HG03103 (cell line): Measurements from ENCODE around the gene TAF4.
"Not testable (repeated sequence)": the region's sequence is repeated elsewhere in the genome, so short reads cannot be mapped to it uniquely, and the experiment has no call there.

Experiments used
- ATAC-seq: cut with Tn5 transposase; IDR thresholded peaks from one replicate; pipeline ENCODE4 v1.9.1; 2021; ENCODE audit warnings: low read depth; ENCODE audit not compliant: unreplicated experiment

TAF4 gene

DNA sequence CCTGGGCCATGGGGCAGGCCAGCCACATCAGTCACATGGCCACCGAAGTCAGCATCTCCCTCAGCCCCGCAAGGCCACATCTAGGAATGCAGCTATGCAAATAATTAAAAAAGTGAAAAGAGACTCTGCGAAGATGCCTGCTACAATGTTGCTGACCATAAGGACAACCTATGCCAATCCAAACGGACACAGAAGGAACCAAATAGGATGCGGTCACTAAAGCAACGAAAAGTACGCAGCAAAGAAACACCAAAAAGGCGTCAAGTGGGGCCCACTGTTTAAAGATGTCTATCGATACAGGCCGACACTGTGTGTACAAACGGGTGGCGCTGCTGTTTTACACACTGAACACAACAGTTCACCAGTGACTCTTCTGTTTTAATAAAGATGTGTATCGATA is 56.4 kb downstream of the TAF4 start:
- no peak for ATAC-seq

DNA sequence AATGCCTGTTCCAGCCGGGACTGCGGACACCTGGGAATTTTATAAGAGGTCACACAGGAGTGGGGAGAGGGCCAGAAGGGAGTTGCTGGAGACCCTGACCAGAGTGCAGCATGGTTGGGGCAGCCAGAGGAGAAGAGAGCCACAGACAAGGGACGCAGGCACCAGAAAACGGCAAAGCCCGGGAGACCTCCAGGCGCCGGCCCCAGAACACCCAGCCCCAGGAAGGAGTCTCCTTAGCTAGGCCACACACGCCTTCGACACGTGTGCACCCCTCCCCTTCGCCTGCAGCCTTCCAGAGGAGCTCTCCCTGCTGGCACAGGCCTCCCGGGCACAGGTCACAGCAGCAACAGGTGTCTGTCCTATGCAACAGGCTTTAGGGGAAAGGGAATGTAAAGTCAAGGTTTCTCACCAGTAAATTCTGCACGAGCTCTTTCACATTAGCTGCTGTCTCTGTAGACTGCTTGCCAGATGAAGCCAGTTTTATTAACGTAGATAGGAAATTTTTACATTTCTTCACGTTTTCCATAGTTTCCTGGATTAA is 57.0 kb downstream of the TAF4 start:
- no peak for ATAC-seq

DNA sequence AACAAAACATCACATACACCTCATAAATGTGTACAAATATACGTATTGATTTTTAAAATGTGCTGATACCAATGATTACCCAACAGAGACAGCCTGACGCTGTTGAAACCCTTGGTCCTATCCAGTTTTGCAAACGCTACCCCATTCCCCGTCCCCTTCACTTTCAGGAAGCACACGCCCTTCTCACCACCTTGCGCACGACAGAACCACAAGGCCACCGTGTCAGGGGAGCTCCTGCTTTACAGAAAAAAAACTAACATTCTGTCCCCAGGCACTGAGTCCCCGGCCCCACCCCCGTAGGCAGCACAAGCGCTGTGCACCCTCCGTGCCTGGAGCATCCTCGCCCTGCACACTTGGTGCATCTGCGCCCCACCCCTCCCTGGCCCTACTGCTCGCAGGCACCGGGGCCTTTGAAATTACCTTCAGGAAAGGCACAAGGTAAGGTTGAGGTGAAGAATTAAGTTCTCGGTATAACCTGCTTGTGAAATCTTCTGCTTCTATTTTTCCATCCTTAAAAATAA is 58.5 kb downstream of the TAF4 start:
- no peak for ATAC-seq

DNA sequence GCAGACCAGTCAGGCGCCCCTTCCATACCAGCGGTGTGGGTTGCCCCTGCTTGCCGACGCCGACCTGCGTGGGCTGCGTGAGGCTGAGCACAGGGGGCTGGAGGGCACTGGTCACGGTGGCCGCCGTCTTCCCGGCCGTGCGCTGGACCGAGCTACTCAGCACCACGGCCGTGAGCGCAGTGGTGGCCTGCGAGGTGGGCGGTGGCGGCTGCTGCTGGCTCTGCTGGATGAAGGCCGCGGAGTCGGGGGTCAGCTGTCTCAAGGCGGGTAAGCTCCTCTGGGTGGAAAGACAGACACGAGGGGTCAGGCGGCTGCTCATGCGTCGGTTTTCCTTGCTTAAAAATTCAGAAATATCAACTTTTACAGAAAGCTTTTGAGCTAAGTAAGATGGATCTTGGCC is 59.2 kb downstream of the TAF4 start:
- no peak for ATAC-seq

DNA sequence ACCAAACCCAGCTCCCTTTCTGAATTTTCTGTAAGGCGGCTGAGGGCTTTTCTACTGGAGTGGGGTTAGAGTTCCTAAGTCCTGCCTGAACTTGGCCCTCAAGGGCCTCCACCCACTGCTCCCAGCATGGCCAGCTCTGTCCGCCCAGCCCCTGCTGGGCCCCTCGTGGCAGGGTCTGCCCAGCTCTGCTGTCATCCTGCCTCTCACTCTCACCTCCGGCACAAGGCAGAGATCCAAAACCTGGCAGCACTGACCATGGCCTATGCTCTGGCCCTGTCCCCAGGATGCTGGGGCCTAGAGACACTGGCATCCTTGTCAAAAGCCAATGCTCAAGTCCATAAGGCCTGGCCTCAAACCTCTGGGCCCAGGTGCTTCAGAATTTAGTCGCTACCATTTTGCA is 61.1 kb downstream of the TAF4 start:
- no peak for ATAC-seq

DNA sequence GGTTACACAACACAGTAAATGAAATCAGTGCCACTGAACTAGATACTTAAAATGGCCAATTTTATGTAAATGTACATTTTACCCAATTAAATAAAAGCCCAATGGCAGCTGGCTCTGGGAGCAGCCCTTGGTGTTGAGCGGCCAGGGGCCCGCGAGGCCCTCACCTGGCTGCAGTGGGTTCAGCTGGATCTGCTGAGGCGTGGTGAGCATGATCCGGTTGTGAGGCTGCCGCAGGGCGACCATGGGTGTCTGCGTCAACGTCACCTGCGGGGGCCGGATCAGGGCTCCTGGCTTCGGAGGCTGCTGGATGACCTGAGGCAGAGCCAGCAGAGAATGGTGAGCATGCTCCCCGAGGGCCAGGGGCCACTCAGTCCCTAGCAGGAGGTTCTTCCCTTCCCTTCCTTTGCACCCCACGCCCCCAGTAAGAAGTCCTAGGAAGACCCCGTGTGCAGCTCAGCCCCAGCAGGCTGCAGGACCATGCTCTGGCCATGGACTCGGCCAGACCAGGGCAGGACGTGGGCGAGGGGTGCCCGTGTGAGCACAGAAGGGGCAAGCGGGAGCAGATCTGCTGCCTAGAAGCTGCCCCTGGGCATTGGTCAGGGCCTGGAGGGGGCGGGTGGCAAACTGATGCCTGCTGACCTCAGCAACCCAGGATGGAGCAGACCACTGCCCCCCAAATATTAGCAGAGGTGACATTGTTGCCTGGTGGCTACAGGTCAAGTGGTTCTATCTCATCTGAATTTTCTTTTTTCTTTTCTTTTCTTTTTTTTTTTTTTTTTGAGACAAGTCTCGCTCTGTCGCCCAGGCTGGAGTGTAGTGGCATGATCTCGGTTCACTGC is 61.9 kb downstream of the TAF4 start:
- ATAC-seq, result no peak

DNA sequence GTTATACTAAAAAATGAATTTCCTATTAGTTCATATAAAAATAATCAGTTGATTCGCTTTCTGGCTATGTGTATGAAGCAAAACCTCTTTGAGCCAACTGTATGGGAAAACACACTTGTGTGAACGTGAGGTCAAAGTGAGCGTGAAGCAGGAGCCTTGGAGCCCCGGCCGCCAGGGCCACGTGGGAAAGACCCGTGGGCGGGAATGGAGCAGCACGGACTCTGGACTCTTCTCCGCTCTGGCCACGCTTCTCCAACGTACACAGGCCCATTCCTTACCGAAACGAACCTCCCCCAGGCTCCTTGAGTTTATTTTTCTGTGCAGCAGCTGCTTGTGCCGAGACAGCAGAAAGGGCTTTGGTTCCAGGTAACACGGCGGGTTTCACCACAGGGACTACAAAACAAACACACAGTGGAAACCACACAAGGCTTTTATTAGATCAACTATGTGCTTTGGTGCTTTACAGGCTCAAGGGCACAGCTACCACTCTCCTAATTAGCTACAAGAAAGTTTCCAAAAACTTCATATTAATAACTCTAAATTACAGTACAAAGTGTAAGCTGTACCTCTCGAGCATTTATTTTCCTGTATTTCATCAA is 62.7 kb downstream of the TAF4 start:
- ATAC-seq, result no peak

GRCh38 chr20:62001178-62001715 is 64.4 kb downstream of the TAF4 start:
- ATAC-seq, result no peak

GRCh38 chr20:61998343-61999121 is 67.1 kb downstream of the TAF4 start:
- ATAC-seq, result no peak

DNA sequence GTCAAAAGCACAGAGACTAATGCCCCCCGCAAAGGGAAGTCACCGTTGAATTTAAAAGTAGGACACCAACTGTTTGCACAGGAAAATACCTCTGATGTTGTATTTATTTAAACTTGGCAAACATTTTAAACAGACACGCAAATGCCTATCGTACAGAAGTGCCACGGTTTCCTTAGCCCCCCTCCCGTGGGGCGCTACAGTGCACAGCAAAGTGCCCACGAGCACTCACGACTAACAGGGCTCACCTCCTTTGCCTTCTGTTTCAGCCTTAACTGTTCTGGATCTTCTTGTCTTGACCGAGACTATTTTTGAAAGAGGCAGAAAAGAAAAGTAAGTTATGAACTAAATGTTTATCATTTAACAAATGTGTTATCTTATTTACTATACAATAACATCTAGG is 67.8 kb downstream of the TAF4 start:
- no peak for ATAC-seq

- ATAC-seq, result no peak
These were observed 68.3 kb downstream of the TAF4 start for GRCh38 chr20:61997372-61997771.

DNA sequence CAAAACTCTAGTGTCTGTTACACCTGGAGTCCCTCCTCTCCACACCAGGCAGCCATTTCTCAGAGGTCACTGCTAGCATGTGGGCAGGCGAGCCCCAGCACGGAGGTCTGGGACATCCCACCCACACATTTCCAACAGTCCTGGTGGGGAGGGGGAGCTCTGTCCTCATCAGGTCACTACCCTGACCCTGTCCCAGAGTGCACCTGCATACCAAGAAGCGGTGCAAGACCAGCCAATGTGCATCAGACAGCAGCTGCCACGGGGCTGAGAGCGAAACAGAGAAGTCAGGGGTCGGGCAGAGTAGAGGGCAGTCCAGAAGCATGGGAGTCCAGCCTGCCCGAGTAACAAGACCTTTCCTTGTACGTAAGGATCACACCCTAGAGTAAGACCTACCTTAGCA is 71.1 kb downstream of the TAF4 start:
- ATAC-seq, result no peak

DNA sequence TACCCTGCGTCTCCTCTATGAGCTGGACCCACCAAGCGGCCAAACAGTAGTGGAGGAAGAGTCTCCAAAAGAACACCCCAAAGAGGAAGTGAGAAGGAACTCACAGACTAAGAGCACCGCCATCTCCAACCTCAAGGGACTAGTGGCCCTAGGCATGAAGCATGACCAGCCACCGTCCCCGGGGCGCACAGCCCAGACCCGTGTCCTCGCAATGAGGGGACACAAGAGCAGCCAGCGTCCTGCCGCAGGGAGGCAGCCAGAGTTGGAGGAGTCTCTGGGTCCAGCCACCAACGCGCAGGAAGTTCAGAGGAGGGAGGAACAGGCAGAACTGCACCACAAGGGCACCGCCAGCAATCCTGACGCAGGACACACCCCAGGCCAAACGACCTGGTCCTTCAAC is 72.6 kb downstream of the TAF4 start:
- no peak for ATAC-seq

DNA sequence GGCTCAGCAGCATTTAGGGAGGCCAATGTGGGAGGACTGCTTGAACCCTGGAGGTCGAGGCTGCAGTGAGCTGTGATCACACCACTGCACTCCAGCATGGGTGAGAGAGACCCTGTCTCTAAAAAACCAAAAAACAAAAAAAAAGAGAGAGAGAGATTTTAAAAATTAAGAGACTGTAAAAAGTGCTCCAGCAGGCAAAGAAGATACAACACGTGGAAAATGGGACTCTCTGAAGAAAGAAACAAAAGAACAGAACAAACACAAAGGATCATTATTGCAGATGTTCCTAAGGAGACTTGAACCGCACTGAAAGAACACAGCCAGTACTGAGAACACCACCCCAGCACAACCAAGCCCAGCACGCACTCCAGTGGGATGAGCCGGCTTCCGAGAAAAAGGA is 74.2 kb downstream of the TAF4 start:
- no peak for ATAC-seq

GRCh38 chr20:61990484-61990883 is 75.2 kb downstream of the TAF4 start:
- ATAC-seq, result no peak

GRCh38 chr20:61989741-61990140 is 75.9 kb downstream of the TAF4 start:
- no peak for ATAC-seq

DNA sequence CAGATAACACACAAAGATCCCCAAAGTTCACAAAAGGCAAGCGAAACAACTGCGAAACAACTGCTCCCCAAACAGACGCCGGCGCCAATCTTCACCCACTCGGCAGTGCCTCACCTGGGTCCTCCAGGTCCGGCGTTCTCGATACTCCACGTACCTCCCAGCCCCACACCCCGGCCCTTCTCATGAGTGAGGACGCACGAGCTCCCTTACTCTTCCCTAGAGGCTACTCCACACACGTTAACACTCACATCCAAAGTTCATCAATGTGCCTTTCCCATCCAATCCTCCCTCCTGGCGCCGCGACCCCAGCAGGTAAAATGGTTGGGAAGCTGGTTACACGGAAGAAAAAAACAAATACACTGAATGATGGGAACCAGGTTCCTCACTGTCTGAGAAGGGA is 77.0 kb downstream of the TAF4 start:
- no peak for ATAC-seq

DNA sequence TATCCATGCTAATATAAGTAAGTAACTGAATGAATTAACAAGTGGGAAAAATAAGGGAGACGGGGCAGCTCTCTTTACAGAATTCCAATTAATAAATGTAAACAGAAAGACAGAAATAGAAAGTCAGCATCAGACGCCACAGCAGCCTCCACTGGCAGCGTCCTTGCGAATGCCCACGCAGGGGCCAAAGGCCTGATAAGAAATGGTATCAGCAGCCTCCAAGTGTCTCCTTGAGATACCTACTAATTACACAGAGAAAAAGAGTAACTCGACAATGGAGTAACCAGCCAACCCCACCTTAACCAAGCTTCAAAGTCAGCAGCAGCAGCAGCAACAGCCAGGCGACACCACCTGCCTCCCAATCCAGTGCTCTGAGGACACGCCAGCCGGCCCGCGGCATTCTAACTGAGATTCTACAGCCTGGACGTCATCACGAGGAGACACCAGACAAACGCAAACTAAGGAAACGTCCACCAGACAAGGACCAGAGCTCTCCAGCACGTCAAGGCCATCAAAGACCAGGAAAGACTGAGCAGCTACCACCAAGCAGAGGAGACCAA is 78.8 kb downstream of the TAF4 start:
- no peak for ATAC-seq

DNA sequence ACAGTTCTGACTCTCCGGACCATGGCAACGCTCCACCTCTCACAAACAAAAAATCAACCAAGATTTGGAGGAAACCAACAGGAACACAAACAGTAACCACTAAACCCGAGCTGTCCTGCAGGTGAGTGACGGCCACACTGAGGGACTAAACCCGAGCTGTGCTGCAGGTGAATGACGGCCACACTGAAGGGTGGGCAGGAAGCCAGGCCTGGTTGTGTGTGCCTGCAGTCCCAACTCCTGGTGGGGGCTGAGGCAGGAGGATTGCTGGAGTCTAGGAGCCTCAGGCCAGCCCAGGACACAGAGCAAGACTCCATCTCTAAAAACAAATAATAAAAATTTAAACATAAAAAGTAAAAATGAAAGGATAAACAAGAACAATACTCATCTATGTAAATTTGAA is 80.6 kb downstream of the TAF4 start:
- no peak for ATAC-seq

- ATAC-seq, result not testable (repeated sequence)
These were observed 81.2 kb downstream of the TAF4 start for GRCh38 chr20:61984431-61984830.

DNA sequence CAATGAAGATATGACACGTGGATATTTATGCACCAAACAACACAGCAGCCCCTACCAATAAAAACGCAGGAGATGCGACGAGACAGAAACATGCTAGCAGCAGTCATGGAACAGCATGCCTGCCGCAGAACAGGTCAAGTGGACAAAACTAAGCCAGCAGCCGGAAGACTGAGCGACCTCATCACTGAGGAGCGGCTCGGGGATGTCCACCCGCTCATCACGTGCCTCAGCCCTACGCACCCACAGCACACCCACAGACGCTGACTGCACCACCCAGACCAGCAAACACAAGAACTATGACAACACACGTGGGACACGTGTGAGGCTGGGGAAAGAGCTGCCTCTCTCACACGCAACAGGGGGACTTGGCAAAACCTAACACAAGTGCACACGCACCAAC is 81.7 kb downstream of the TAF4 start:
- ATAC-seq, result no peak
